ENCODE measurements around the gene DAGLA.

DNA sequence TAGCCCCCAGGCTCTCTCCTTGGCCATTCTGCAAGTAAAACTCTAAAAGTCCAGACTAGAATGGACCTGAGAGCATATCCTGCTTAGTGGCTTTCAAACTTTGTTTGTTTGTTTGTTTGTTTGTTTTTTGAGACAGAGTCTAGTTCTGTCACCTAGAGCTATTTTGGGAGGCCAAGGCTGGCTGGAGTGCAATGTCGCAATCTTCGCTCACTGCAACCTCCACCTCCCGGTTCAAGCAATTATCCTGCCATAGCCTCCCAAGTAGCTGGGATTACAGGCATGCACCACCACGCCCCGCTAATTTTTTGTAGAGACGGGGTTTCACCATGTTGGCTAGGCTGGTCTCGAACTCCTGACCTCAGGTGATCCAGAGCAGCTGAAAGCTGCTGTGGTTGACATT, 28.9 kb downstream of the DAGLA start:
- TF ChIP-seq CTCF (conservative IDR thresholded peaks at IDR 0.05; ENCODE audit: low read depth, low read length) = no peak
- no peak for TF ChIP-seq EZH2 (IDR thresholded peaks at IDR 0.05; ENCODE audit: borderline replicate concordance, low read depth, low read length, poor library complexity, severe bottlenecking)
